ENCODE measurements around the gene CACNB2. TPM values are rescaled to one million over a fixed set of nuclear protein-coding genes. Genes with fewer than 3 reads are reported as not detected.

Gene CACNB2
- total RNA-seq, 6 experiments from 2014 or later = not detected

- Mint-ChIP-seq H3K9me3 (no peaks in the 10 kb centered on the region), H3K27ac (no peak overlapping the region), H3K36me3 (ENCODE audit: low read depth) (no peaks in the 10 kb centered on the region), H3K27me3 (ENCODE audit: insufficient read depth) (no peaks in the 10 kb centered on the region), H3K4me1 (ENCODE audit: low read depth) (no peaks in the 10 kb centered on the region), H3K4me3 (no peak overlapping the region)
- no peak for DNase-seq
- no peak for TF ChIP-seq CTCF (IDR thresholded peaks at IDR 0.05)
Observed at GRCh38 chr10:18557960-18558359, 417.7 kb downstream of the CACNB2 start.

- no peak overlapping the region for H3K27ac Mint-ChIP-seq
- H3K4me1 Mint-ChIP-seq (ENCODE audit: low read depth) = no peaks in the 10 kb centered on the region
- no peak for DNase-seq
- H3K9me3 Mint-ChIP-seq = no peaks in the 10 kb centered on the region
- no peaks in the 10 kb centered on the region for H3K27me3 Mint-ChIP-seq (ENCODE audit: insufficient read depth)
- no peaks in the 10 kb centered on the region for H3K36me3 Mint-ChIP-seq (ENCODE audit: low read depth)
- no peak overlapping the region for H3K4me3 Mint-ChIP-seq
- no peak for TF ChIP-seq CTCF (IDR thresholded peaks at IDR 0.05)
Observed at GRCh38 chr10:18561861-18562551, 421.8 kb downstream of the CACNB2 start.

- Mint-ChIP-seq H3K36me3 (ENCODE audit: low read depth) (no peaks in the 10 kb centered on the region), H3K27me3 (ENCODE audit: insufficient read depth) (no peaks in the 10 kb centered on the region), H3K4me1 (ENCODE audit: low read depth) (no peaks in the 10 kb centered on the region), H3K4me3 (no peak overlapping the region), H3K9me3 (no peaks in the 10 kb centered on the region), H3K27ac (no peak overlapping the region)
- no peak for DNase-seq
- TF ChIP-seq CTCF (IDR thresholded peaks at IDR 0.05) = no peak
Observed at GRCh38 chr10:18563003-18563726, 422.9 kb downstream of the CACNB2 start.

GRCh38 chr10:18565006-18565405 is 424.8 kb downstream of the CACNB2 start:
- Mint-ChIP-seq H3K27ac (no peak overlapping the region), H3K36me3 (ENCODE audit: low read depth) (no peaks in the 10 kb centered on the region), H3K4me3 (no peak overlapping the region), H3K4me1 (ENCODE audit: low read depth) (no peaks in the 10 kb centered on the region), H3K27me3 (ENCODE audit: insufficient read depth) (no peaks in the 10 kb centered on the region), H3K9me3 (no peaks in the 10 kb centered on the region)
- TF ChIP-seq CTCF (IDR thresholded peaks at IDR 0.05) = no peak
- no peak for DNase-seq

- Mint-ChIP-seq H3K36me3 (ENCODE audit: low read depth) (no peaks in the 10 kb centered on the region), H3K27me3 (ENCODE audit: insufficient read depth) (no peaks in the 10 kb centered on the region), H3K9me3 (no peaks in the 10 kb centered on the region), H3K27ac (no peak overlapping the region), H3K4me1 (ENCODE audit: low read depth) (no peaks in the 10 kb centered on the region), H3K4me3 (no peak overlapping the region)
- DNase-seq = no peak
- TF ChIP-seq CTCF (IDR thresholded peaks at IDR 0.05) = no peak
Observed at GRCh38 chr10:18566177-18566576, 426.0 kb downstream of the CACNB2 start.

All from HFFc6 (cell line).